Measurements from ENCODE around the gene ZNF227.
"Not testable (repeated sequence)": the region's sequence is repeated elsewhere in the genome, so short reads cannot be mapped to it uniquely, and the experiment has no call there.

Gene ZNF227

GRCh38 chr19:44236384-44236783, 24.1 kb downstream of the ZNF227 start:
- no peak for DNase-seq (ENCODE audit: low spot score)
- in situ Hi-C loops (cut with MboI; ENCODE audit: low pct_unique_long_range_greater_than_20kb, low sequenced_read_pairs, unreplicated experiment), result no loop called here
- no peak for TF ChIP-seq CTCF (IDR thresholded peaks at IDR 0.05; ENCODE audit: extremely low read depth, insufficient read depth, missing control alignments)

- DNase-seq (ENCODE audit: low spot score); in situ Hi-C loops (cut with MboI; ENCODE audit: low pct_unique_long_range_greater_than_20kb, low sequenced_read_pairs, unreplicated experiment): not testable (repeated sequence)
Measured at GRCh38 chr19:44252332-44252731, 40.0 kb downstream of the ZNF227 start.

GRCh38 chr19:44253392-44253791, 41.1 kb downstream of the ZNF227 start:
- in situ Hi-C loops (cut with MboI; ENCODE audit: low pct_unique_long_range_greater_than_20kb, low sequenced_read_pairs, unreplicated experiment); DNase-seq (ENCODE audit: low spot score): not testable (repeated sequence)

GRCh38 chr19:44254496-44254895, 42.2 kb downstream of the ZNF227 start:
- in situ Hi-C loops (cut with MboI; ENCODE audit: low pct_unique_long_range_greater_than_20kb, low sequenced_read_pairs, unreplicated experiment), result no loop called here
- no peak for TF ChIP-seq CTCF (IDR thresholded peaks at IDR 0.05; ENCODE audit: extremely low read depth, insufficient read depth, missing control alignments)
- DNase-seq (ENCODE audit: low spot score), result no peak

GRCh38 chr19:44255705-44256411, 43.5 kb downstream of the ZNF227 start:
- DNase-seq (ENCODE audit: low spot score), result no peak
- in situ Hi-C loops (cut with MboI; ENCODE audit: low pct_unique_long_range_greater_than_20kb, low sequenced_read_pairs, unreplicated experiment), result no loop called here

GRCh38 chr19:44258136-44258535, 45.8 kb downstream of the ZNF227 start:
- in situ Hi-C loops (cut with MboI; ENCODE audit: low pct_unique_long_range_greater_than_20kb, low sequenced_read_pairs, unreplicated experiment), result no loop called here
- DNase-seq (ENCODE audit: low spot score), result no peak
- TF ChIP-seq CTCF (IDR thresholded peaks at IDR 0.05; ENCODE audit: extremely low read depth, insufficient read depth, missing control alignments), result no peak

More at GRCh38 chr19:44255705-44256411, 43.5 kb downstream of the ZNF227 start:
- TF ChIP-seq CTCF (IDR thresholded peaks at IDR 0.05; ENCODE audit: extremely low read depth, insufficient read depth, missing control alignments), result no peak

DNA sequence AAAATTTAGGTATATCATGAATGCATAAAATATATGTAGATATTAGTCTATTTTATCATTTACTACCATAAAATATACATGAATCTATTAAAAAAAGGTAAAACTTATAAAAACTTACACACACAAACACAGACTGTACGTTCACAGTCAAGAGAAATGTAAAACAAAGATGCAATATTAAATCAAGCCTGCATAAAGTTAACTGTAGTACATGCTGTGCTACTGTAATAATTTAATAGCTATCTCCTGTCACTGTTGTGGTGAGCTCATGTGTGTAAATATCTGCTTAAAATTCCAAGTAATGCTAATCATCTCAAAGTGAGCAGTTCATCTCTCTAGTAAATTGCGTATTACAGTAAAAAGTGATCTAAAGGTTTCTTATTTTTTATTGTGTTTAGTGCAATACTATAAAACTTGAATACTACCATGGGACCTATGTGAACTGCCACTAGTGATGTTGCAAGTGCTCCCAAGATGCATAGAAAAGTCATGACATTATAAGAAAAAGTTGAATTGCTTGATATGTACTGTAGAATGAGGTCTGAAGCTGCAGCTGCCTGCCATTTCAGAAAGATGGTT, 46.6 kb downstream of the ZNF227 start:
- in situ Hi-C loops (cut with MboI; ENCODE audit: low pct_unique_long_range_greater_than_20kb, low sequenced_read_pairs, unreplicated experiment), result no loop called here
- TF ChIP-seq CTCF (IDR thresholded peaks at IDR 0.05; ENCODE audit: extremely low read depth, insufficient read depth, missing control alignments), result no peak
- DNase-seq (ENCODE audit: low spot score), result no peak
